Pancreas (tissue), 10 donors: ENCODE results near the gene RICTOR. TPM values are rescaled to one million over a fixed set of nuclear protein-coding genes. Genes with fewer than 3 reads are reported as not detected.
A peak's percentile ranks its signal among the peaks of the same experiment; 100 is the strongest.

Source experiments
- ATAC-seq, 4 donors: fragments of 200-7000 bp; cut with Tn5 transposase; one replicate each; pipeline versions ENCODE4 v1.8.0 to v1.9.1; 2020; ENCODE audit warnings: mild to moderate bottlenecking in 4 of 4, moderate library complexity in 4 of 4
- DNase-seq, 6 donors: peaks; one replicate each; pipeline ENCODE4 v3.0.0-alpha.2; 2020
- FAIRE-seq: peaks from 2 replicates; lab custom pipeline; 2012; peaks lifted over from hg19 to GRCh38; lab: Jason Lieb, UNC
- H3K27ac ChIP-seq, 4 donors: fragments of 200-600 bp; sonication (generic); 1 replicate in 3 of 4; 2 replicates in 1 of 4; pipeline versions ENCODE4 v1.5.0 to v1.8.0; 2020
- H3K27me3 ChIP-seq, 4 donors: fragments of 200-600 bp; one replicate each; pipeline ENCODE4 v1.8.0; 2021
- H3K36me3 ChIP-seq, 3 donors: fragments of 200-600 bp; sonication (generic) in 1 of 3; one replicate each; pipeline versions ENCODE4 v1.5.0 to v1.8.0; 2020 to 2021
- H3K4me1 ChIP-seq, 3 donors: fragments of 200-600 bp; one replicate each; pipeline ENCODE4 v1.8.0; 2021
- H3K4me3 ChIP-seq, 4 donors: fragments of 200-600 bp; sonication (generic) in 2 of 4; one replicate each; pipeline versions ENCODE4 v1.5.0 to v1.8.0; 2020 to 2021
- H3K9me3 ChIP-seq, 4 donors: fragments of 200-600 bp; one replicate each; pipeline ENCODE4 v1.8.0; 2021
- WGBS, 2 donors: extraction: QIAGEN DNeasy Blood & Tissue Kit; methylation state at CpG; one replicate each; pipeline ENCODE4 v1.1.7; 2013; 5-methylcytosine and 5-hydroxymethylcytosine counted together
- intact Hi-C, 3 donors: fragments of 100-400 bp; cut with DNase I; formaldehyde crosslinking; loops; one replicate each; pipeline versions ENCODE4 v1.11.1 to v1.14.2; 2022
- polyA plus RNA-seq, 2 donors: library from polyadenylated mRNA; stranded (reverse); fragments of 200-250 nt; gene quantifications; one replicate each; pipeline ENCODE4 v1.2.3, GENCODE V29; 2013
- total RNA-seq, 6 donors: library from RNA; stranded (reverse); fragmentation: NEBNext Ultra II Directional in 4 of 6; extraction: Animal tissue kit (Norgen Biotek cat#: 25700) in 4 of 6; gene quantifications; one replicate each; pipeline versions ENCODE4 v1.2.1 to v1.2.4, GENCODE V29; 2021 to 2023
- TF ChIP-seq, protein P1 (sequence below), 4 donors: fragments of 200-600 bp; sonication (generic) in 3 of 4; IDR thresholded peaks; one replicate each; pipeline versions ENCODE4 v1.5.0 to v1.8.0; 2021; ENCODE audit warnings: antibody characterized with exemption in 4 of 4
- donor health status: healthy with polysubstance abuse.
- donor health status: DM: no; HTN: no; CAD: no; lungs with moderate emphysema.
- donor health status: DM: no; HTN: no; CAD: no.
- donor health status: control.
- donor health status: control.
- donor health status: Bipolar disorder and iron deficiency.
- donor health status: DM: yes; HTN: yes; CAD: no.
- donor health status: DM: no; HTN: no; CAD: no.
- donor health status: DM: no; HTN: no; CAD: no.
- donor health status: DM: yes; HTN: yes; CAD: no.

The RICTOR gene
- total and polyA plus RNA-seq, 8 donors = 4.2 to 23.0 (median 14.1) TPM

DNA sequence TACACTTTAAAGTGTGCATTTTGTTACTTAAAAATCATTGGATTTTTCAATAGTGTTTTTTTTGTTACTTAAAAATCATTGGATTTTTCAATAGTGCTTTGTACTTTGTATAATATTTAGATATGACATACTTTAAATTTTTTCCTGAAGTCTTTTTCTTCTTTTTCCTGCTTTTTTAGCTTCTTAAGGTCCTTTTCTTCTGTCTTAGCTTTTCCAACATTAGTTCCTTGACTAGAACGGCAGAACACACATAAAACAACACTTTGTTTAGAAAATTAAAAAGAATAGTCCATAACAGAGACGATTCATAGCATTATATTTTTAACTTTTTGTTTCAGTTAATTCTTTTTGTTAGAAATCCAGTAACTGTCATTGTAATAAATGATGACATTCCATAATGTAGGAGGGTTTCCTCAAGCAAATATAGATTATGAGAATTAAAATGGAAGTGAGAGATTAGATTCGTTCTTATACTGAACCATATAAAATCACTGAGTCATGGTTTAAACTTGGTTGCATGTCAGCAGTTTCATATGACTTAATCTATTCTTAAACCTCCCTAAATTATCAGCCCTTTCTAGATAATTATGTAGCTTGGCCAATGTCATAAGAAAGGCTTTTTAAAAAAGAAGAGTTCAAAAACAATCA, 45.3 kb upstream of the RICTOR start:
- Histone ChIP-seq H3K27me3 (peaks cover 0 to 8% (median 3%) of the 10 kb centered on the region in 4 donors), H3K9me3 (no peaks in the 10 kb centered on the region), H3K36me3 (no peaks in the 10 kb centered on the region), H3K4me1 (no peaks in the 10 kb centered on the region), H3K4me3 (no peak overlapping the region), H3K27ac (no peak overlapping the region)
- no peak for ATAC-seq
- intact Hi-C loops = no loop called here
- FAIRE-seq = peak; percentile 26
- TF ChIP-seq, protein P1, sequence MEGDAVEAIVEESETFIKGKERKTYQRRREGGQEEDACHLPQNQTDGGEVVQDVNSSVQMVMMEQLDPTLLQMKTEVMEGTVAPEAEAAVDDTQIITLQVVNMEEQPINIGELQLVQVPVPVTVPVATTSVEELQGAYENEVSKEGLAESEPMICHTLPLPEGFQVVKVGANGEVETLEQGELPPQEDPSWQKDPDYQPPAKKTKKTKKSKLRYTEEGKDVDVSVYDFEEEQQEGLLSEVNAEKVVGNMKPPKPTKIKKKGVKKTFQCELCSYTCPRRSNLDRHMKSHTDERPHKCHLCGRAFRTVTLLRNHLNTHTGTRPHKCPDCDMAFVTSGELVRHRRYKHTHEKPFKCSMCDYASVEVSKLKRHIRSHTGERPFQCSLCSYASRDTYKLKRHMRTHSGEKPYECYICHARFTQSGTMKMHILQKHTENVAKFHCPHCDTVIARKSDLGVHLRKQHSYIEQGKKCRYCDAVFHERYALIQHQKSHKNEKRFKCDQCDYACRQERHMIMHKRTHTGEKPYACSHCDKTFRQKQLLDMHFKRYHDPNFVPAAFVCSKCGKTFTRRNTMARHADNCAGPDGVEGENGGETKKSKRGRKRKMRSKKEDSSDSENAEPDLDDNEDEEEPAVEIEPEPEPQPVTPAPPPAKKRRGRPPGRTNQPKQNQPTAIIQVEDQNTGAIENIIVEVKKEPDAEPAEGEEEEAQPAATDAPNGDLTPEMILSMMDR (IDR thresholded peaks at IDR 0.05) = no peak
- 57 to 66% methylated on average over 3 of the region's 3 CpGs for WGBS, 2 donors
- DNase-seq = no peak

DNA sequence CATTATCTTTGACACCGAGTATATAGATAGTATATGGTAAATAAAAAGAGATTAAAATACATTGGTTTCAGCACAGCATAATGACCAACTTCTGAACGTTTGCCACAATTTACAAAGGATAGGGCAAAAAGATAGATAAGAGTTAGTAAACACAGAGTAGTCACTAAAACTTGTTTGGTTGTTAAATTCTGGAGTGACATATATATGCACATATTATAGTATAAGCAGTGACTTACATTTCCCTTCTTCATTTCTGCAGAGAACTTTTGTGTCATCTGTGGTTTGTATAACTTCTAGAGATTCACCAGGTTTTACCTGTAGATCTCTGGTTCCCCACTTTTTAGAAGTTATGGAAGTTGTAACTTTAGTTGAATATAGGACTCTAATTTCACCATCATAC, 44.4 kb upstream of the RICTOR start:
- intact Hi-C loops = no loop called here
- Histone ChIP-seq H3K27ac (no peak overlapping the region), H3K36me3 (no peaks in the 10 kb centered on the region), H3K4me1 (no peaks in the 10 kb centered on the region), H3K4me3 (no peak overlapping the region), H3K27me3 (peaks cover 0 to 8% (median 3%) of the 10 kb centered on the region in 4 donors), H3K9me3 (no peaks in the 10 kb centered on the region)
- TF ChIP-seq, protein P1 (IDR thresholded peaks at IDR 0.05) = no peak
- 29 to 36% methylated on average over 2 of the region's 2 CpGs for WGBS, 2 donors
- no peak for FAIRE-seq
- no peak for DNase-seq
- no peak for ATAC-seq

DNA sequence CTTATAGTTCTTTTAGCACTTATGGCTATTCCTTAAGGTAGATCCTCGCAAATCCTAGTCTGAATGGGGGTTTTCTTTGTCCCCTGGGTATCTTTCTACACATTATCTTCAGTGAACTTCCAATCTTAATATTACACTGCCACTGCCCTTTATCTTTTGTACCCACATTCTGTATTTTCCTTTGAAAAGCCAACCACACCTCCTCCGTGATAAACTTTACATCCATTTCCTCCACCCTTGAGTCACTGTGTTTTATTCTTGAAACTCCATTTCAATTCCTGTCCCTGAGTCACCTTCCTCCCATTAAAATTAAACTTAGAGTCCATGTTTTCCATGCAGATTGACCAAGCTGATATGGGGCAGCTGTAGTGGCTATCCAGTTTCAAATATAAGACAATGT, 43.2 kb upstream of the RICTOR start:
- Histone ChIP-seq H3K27me3 (peaks cover 0 to 8% (median 3%) of the 10 kb centered on the region in 4 donors), H3K27ac (no peak overlapping the region), H3K36me3 (no peaks in the 10 kb centered on the region), H3K4me1 (no peaks in the 10 kb centered on the region), H3K4me3 (no peak overlapping the region), H3K9me3 (no peaks in the 10 kb centered on the region)
- ATAC-seq (no peak), FAIRE-seq (no peak), DNase-seq (no peak)
- TF ChIP-seq, protein P1 (IDR thresholded peaks at IDR 0.05) = no peak
- 66 to 85% methylated on average over 2 of the region's 2 CpGs for WGBS, 2 donors
- intact Hi-C loops = no loop called here

DNA sequence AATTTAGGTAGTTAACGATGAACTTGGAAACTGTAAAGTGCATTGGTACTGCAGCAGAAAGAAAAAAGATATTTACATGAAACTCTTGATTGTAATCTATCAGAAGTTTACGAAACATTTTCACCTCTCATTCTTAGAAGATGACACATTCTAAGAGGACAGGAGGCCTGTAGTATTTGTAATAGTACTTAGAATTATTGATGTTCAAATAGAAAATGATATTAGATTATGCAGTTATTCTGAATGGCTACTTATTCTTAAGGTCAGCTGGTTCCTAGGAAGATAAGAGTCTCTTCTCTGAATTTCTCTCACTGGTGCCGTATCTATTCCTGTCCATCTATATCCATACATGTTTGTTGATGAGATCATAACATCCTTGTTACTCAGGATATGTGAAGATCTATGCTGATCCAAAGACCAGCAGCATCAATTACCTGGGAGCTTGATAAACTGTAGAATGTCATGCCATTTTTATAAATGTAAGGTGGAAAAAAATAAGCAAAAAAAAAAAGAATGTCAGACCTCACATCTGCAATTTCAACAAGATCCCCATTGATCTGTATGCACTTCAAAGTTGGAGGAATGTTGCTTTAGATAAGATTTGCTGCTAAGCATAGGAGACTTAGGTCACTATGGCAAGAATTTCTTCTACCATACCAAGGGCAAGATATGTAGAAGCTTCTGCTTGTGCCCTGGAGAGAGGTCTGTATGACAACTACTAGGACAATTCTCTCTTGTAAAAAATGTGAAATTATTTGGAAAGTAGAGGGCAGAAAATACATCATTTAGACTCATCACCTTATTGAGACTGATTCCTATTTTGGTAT, 42.4 kb upstream of the RICTOR start:
- Histone ChIP-seq H3K36me3 (no peaks in the 10 kb centered on the region), H3K4me1 (no peaks in the 10 kb centered on the region), H3K9me3 (no peaks in the 10 kb centered on the region), H3K27ac (no peak overlapping the region), H3K27me3 (peaks cover 0 to 8% (median 3%) of the 10 kb centered on the region in 4 donors), H3K4me3 (no peak overlapping the region)
- intact Hi-C loops = no loop called here
- ATAC-seq = no peak
- DNase-seq = no peak
- 76 to 87% methylated on average over 3 of the region's 3 CpGs for WGBS, 2 donors
- no peak for FAIRE-seq
- TF ChIP-seq, protein P1 (IDR thresholded peaks at IDR 0.05) = no peak
